K562 (cell line): ENCODE results near the gene SLC9A2. TPM values are rescaled to one million over a fixed set of nuclear protein-coding genes. Genes with fewer than 3 reads are reported as not detected.

Experiments
- CC2D1A ChIP-seq: fragments of 450-650 bp; IDR thresholded peaks from 2 replicates; pipeline ENCODE4 v1.6.1; 2017; ENCODE audit warnings: mild to moderate bottlenecking
- HDAC1 ChIP-seq, 2 experiments: fragments of 450-650 bp; IDR thresholded peaks; 2 replicates each; pipeline ENCODE4 v1.6.1; 2016 to 2017; ENCODE audit warnings: inconsistent platforms in 1 of 2, mild to moderate bottlenecking in 1 of 2, moderate library complexity in 1 of 2
- HNRNPL ChIP-seq: fragments of 200-400 bp; formaldehyde crosslinking; IDR thresholded peaks from 2 replicates; pipeline ENCODE4 v1.6.1; 2017; ENCODE audit warnings: low read depth, mild to moderate bottlenecking, low read length
- MAFK ChIP-seq: IDR thresholded peaks from 2 replicates; pipeline ENCODE4 v1.6.1; 2011; ENCODE audit warnings: low read length, improper control_type of control experiment
- SIN3B ChIP-seq: fragments of 450-650 bp; IDR thresholded peaks from 2 replicates; pipeline ENCODE4 v1.6.1; 2017; ENCODE audit warnings: low read depth, mild to moderate bottlenecking, moderate library complexity
- SLC30A9 ChIP-seq: fragments of 250-450 bp; sonication (Bioruptor Pico); IDR thresholded peaks from 2 replicates; pipeline ENCODE4 v1.8.0; 2022; ENCODE audit warnings: mild to moderate bottlenecking, moderate library complexity
- SMARCB1 ChIP-seq: IDR thresholded peaks from 2 replicates; pipeline ENCODE4 v1.6.1; 2011; ENCODE audit warnings: improper control_type of control experiment, low read depth; ENCODE audit not compliant: insufficient read length
- SMC3 ChIP-seq: conservative IDR thresholded peaks from 2 replicates; pipeline ENCODE4 v1.6.1; 2011; ENCODE audit warnings: low read depth, low read length, improper control_type of control experiment; ENCODE audit not compliant: insufficient read depth
- ZKSCAN8 ChIP-seq: fragments of 200-800 bp; sonication (Bioruptor generic); IDR thresholded peaks from 2 replicates; pipeline ENCODE4 v1.6.1; 2016; ENCODE audit warnings: missing genetic modification characterization, missing compliant biosample characterization
- polyA plus RNA-seq, 8 experiments: library from polyadenylated mRNA; depleted of rRNA in 4 of 8; stranded (reverse) in 5 of 8; unstranded in 3 of 8; fragments of >200 nt; fragmentation: Nextera tagmentation in 2 of 8; fragmentation: Illumina TruSeq in 1 of 8; extraction: Ambion mirVana in 2 of 8; extraction: Trizol in 1 of 8; gene quantifications; 2 replicates each; pipeline versions ENCODE4 v1.2.1 to v1.2.3, GENCODE V29; 2011 to 2014; ENCODE audit warnings: inconsistent platforms in 1 of 8, missing spikeins in 1 of 8
- total RNA-seq, 7 experiments: library from RNA; depleted of rRNA in 6 of 7; stranded (reverse); fragments of >200 nt in 6 of 7; fragmentation: Illumina TruSeq in 2 of 7; extraction: Trizol in 2 of 7; gene quantifications; 2 replicates each; pipeline versions ENCODE4 v1.2.1 to v1.2.3, GENCODE V29; 2011 to 2021; ENCODE audit warnings: low replicate concordance in 1 of 7
- TF ChIP-seq, protein P1 (sequence below): fragments of 250-450 bp; sonication (Bioruptor Pico); IDR thresholded peaks from 2 replicates; pipeline ENCODE4 v1.8.0; 2021; ENCODE audit warnings: moderate library complexity, mild to moderate bottlenecking, inconsistent platforms
- TF ChIP-seq, protein P2 (sequence below): fragments of 450-650 bp; IDR thresholded peaks from 2 replicates; pipeline ENCODE4 v1.6.1; 2018; ENCODE audit not compliant: partially characterized antibody
- TF ChIP-seq, protein P3 (sequence below): fragments of 450-650 bp; IDR thresholded peaks from 2 replicates; pipeline ENCODE4 v1.6.1; 2016
- TF ChIP-seq, protein P4 (sequence below), 2 experiments: fragments of 450-650 bp; formaldehyde crosslinking in 1 of 2; IDR thresholded peaks; 2 replicates each; pipeline versions ENCODE4 v1.4.0 to v1.6.1; 2014 to 2020; ENCODE audit warnings: mild to moderate bottlenecking in 2 of 2, borderline replicate concordance in 1 of 2, low read depth in 1 of 2

The SLC9A2 gene
- total and polyA plus RNA-seq, 9 of the 15 experiments (the other 6 are each of a cell fraction or from before 2014, with no cell fraction given): 0.45 to 3.3 (median 1.6) TPM

DNA sequence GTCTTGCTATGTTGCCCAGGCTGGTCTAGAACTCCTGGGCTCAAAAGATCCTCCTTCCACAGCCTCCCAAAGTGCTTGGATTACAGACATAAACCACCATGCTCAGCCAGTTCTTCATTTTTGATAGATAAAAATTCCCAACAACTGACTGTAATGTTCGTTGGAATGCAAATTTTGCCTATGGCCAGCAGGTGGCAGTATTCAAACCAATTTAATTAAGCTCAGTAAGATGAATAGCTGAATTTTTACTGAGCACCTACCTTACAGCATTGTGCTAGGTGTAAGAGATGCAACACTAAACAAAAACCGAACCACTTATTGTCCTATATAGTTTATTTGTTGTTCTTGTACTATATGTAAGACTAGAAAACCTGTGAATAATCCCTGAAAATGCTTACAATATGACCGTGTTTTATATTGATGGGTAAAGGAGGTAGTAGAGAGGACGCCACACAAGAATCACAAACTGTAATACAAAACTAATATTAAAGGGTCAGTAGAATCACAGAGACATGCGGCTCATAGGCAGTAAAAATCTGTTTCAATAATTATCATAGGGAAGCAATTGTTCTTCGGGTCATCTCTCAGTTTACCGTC lies 134.3 kb downstream of the SLC9A2 start (continued):
- TF ChIP-seq, protein P1, sequence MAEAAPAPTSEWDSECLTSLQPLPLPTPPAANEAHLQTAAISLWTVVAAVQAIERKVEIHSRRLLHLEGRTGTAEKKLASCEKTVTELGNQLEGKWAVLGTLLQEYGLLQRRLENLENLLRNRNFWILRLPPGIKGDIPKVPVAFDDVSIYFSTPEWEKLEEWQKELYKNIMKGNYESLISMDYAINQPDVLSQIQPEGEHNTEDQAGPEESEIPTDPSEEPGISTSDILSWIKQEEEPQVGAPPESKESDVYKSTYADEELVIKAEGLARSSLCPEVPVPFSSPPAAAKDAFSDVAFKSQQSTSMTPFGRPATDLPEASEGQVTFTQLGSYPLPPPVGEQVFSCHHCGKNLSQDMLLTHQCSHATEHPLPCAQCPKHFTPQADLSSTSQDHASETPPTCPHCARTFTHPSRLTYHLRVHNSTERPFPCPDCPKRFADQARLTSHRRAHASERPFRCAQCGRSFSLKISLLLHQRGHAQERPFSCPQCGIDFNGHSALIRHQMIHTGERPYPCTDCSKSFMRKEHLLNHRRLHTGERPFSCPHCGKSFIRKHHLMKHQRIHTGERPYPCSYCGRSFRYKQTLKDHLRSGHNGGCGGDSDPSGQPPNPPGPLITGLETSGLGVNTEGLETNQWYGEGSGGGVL (CRISPR knock-in tag): no peak
- TF ChIP-seq HNRNPL (no peak), SMARCB1 (no peak), SLC30A9 (CRISPR knock-in tag) (no peak), CC2D1A (no peak), SMC3 (0 out of 2 replicates have a peak, but pooled peaks have one; percentile 24), ZKSCAN8 (no peak), SIN3B (no peak), HDAC1 (IDR thresholded peaks at IDR 0.05) (no peak), MAFK (no peak)
- TF ChIP-seq, protein P2, sequence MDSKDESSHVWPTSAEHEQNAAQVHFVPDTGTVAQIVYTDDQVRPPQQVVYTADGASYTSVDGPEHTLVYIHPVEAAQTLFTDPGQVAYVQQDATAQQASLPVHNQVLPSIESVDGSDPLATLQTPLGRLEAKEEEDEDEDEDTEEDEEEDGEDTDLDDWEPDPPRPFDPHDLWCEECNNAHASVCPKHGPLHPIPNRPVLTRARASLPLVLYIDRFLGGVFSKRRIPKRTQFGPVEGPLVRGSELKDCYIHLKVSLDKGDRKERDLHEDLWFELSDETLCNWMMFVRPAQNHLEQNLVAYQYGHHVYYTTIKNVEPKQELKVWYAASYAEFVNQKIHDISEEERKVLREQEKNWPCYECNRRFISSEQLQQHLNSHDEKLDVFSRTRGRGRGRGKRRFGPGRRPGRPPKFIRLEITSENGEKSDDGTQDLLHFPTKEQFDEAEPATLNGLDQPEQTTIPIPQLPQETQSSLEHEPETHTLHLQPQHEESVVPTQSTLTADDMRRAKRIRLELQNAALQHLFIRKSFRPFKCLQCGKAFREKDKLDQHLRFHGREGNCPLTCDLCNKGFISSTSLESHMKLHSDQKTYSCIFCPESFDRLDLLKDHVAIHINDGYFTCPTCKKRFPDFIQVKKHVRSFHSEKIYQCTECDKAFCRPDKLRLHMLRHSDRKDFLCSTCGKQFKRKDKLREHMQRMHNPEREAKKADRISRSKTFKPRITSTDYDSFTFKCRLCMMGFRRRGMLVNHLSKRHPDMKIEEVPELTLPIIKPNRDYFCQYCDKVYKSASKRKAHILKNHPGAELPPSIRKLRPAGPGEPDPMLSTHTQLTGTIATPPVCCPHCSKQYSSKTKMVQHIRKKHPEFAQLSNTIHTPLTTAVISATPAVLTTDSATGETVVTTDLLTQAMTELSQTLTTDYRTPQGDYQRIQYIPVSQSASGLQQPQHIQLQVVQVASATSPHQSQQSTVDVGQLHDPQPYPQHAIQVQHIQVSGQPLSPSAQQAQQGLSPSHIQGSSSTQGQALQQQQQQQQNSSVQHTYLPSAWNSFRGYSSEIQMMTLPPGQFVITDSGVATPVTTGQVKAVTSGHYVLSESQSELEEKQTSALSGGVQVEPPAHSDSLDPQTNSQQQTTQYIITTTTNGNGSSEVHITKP: no peak
- TF ChIP-seq, protein P3, sequence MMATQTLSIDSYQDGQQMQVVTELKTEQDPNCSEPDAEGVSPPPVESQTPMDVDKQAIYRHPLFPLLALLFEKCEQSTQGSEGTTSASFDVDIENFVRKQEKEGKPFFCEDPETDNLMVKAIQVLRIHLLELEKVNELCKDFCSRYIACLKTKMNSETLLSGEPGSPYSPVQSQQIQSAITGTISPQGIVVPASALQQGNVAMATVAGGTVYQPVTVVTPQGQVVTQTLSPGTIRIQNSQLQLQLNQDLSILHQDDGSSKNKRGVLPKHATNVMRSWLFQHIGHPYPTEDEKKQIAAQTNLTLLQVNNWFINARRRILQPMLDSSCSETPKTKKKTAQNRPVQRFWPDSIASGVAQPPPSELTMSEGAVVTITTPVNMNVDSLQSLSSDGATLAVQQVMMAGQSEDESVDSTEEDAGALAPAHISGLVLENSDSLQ: no peak
- TF ChIP-seq, protein P4, sequence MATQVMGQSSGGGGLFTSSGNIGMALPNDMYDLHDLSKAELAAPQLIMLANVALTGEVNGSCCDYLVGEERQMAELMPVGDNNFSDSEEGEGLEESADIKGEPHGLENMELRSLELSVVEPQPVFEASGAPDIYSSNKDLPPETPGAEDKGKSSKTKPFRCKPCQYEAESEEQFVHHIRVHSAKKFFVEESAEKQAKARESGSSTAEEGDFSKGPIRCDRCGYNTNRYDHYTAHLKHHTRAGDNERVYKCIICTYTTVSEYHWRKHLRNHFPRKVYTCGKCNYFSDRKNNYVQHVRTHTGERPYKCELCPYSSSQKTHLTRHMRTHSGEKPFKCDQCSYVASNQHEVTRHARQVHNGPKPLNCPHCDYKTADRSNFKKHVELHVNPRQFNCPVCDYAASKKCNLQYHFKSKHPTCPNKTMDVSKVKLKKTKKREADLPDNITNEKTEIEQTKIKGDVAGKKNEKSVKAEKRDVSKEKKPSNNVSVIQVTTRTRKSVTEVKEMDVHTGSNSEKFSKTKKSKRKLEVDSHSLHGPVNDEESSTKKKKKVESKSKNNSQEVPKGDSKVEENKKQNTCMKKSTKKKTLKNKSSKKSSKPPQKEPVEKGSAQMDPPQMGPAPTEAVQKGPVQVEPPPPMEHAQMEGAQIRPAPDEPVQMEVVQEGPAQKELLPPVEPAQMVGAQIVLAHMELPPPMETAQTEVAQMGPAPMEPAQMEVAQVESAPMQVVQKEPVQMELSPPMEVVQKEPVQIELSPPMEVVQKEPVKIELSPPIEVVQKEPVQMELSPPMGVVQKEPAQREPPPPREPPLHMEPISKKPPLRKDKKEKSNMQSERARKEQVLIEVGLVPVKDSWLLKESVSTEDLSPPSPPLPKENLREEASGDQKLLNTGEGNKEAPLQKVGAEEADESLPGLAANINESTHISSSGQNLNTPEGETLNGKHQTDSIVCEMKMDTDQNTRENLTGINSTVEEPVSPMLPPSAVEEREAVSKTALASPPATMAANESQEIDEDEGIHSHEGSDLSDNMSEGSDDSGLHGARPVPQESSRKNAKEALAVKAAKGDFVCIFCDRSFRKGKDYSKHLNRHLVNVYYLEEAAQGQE (IDR thresholded peaks at IDR 0.05; ENCODE audit: borderline replicate concordance): peak; percentile 17; the same call in 1 of the 2 replicates
- TF ChIP-seq, protein P4 (CRISPR knock-in tag; IDR thresholded peaks at IDR 0.05; ENCODE audit: low read depth): no peak
